GM19099 (cell line): ENCODE results near the gene TRPM3.

Experiments used
- POLR2A ChIP-seq: IDR thresholded peaks from 3 replicates; pipeline ENCODE4 v1.6.1; 2011; ENCODE audit warnings: low read depth; ENCODE audit not compliant: insufficient read length; ENCODE audit errors: extremely low read depth

Gene TRPM3

DNA sequence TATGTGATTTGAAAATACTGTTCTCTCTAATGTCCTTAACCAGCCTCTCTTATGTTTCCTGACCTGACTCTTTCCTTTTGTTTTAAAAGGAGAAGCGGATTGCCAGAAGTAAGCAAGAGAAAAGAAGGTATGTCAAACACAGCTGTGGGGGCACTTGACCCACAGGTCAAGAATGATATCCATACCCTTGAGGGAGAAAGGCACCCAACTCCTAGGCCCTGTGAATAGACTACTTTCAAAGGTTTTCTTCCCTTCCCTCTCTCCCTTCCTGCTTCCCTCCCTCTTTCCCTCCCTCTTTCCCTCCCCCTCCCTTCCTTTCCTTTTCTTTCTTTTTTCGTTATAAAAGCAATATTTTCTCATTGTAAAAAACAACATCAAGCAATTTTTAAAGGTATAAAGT, 306.8 kb downstream of the TRPM3 start:
- TF ChIP-seq POLR2A: no peak

DNA sequence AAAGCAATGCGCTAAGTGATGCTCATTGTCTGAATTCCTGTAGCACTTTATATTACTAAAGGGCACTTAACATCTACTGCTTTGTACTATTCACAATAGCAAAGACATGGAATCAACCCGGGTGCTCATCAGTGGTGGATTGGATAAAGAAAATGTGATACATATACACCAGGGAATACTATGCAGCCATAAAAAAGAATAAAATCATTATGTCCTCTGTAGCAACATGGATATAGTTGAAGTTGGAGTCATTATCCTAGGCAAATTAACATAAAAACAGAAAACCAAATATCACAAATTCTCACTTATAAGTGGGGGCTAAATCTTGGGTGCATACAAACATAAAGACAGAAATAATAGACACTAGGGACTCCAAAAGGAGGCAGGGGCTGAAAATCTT, 308.3 kb downstream of the TRPM3 start:
- TF ChIP-seq POLR2A: no peak

DNA sequence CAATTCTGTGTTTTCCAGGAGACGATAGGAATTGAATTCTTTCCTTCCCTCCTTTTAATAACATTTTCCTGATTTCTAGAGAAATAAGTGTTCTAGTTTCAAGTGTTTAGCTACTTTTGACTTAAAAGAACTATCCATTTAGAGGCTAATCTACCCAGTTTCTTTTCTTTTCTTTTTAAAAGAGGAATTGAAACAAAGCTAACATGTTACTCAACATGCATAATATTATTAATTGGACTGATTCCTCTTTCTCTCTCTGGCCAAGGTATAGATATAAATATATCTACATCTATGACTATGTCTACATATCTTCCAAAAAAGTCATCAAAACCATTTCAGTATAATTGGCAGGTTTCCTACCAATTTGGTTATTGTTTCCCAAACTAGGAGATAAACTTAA, 309.8 kb downstream of the TRPM3 start:
- no peak for TF ChIP-seq POLR2A

DNA sequence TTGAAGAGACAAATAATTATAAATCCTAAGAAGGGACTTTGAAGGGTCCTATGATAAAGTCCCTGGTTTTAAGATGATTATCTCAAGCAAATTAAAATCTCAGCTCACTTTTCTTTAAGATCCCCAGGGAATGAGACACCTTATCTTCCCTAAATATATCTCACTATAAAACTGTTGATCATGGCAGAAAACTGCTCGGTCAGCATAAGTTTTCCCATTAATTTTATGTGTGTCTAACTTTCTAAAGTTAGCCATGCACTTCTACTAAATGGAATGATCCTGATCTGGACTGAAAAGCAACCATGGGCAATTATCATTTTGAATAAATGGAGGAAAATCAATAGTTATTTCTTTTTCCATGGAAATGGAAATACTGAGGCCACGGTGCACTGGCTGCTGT, 314.5 kb downstream of the TRPM3 start:
- TF ChIP-seq POLR2A: no peak

DNA sequence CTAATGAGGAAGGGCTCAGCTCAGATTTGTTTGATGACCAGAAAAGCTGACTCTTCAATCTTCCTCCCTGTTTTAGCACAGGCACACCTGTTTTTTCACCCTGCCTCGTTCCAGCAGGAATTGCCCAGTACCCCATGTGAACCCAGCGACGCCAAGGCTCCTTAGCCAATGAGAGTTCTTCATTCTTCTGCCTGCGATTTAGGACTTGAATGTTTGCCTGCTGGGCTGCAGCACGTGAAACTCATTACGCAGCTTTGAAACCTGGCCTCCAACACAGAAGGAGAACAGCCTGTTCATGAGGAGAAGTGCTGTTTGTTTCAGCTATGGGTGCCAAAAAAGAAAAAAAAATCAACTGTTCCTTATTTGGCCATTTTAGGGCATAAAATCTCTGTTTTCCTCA, 315.5 kb downstream of the TRPM3 start:
- TF ChIP-seq POLR2A: no peak

DNA sequence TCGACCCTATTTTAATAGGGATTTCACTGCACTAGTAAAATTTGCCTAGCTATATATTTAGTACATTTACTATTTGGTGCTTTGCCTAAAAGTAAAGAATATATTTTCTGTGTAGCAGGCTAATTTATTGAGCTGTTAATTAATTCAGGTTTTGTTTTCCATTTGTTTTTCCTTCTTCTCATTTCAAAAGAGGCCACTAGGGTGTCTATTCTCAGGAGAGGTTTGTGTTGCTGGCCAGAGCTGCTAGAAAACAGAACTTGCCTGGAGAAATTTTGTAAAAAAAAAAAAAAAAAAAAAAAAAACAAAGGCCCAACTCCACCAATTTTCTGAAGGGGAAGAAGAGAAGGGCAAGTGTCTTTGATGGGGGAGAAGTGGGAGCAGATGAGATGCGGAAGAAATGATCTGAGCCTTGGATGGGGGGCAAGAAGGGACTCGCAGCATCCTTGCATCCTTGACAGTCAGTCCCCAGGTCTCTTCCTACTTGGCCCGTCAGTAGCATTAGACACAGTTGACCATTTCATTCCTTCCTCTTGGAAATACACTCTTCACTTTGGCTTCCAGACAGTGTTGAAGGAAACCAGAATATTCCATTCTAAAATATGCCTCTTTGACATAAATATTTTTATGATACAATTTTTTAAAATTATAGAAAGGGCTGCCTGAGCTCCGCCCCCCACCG, 318.5 kb downstream of the TRPM3 start:
- no peak for TF ChIP-seq POLR2A

DNA sequence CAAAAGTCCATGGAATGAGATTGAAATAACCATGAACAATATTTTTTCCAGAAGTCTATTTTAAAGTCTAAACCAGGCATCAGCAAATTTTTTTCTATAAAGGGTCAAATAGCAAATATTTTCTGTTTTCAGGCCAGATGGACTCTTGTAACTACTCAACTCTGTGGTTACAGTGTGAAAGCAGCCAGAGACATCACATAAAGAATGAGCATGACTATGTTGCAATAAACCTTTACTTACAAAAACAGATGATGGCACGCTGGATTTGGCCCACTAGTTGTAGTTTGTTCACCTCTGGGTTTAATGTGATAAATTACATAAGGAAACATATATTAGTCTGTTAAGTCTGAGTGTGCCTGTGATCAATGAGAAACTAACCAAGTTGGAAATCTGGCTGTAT, 319.2 kb downstream of the TRPM3 start:
- no peak for TF ChIP-seq POLR2A

DNA sequence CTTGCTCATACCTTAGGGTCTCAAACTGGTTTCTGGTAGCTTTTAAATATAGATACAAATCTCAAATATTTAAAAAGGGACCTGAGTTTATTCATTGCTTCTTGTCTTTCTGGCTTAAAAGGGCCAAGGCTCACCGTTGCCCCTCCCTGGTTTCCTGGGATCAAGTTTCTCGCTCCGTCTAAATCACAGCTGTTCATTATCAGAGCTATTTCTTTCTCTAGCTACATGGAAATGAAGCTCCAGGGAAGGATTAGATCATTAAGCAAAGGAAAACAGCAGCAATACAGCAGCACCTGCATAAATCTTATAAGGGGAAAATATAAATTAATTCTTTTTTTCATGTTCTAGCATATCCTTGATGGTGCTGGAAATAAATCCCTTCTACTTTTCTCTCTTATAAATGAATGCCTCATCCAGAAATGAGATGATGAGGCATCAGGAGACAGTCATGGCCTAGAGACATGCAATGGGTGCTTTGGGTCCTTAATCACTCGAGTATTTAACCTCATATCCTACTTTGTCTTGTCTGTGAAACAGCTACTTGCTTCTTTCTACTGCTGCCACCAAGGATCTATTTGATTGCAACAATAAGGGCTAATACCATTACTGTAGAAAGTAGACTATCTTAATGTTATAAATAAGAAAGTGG, 320.1 kb downstream of the TRPM3 start:
- no peak for TF ChIP-seq POLR2A

DNA sequence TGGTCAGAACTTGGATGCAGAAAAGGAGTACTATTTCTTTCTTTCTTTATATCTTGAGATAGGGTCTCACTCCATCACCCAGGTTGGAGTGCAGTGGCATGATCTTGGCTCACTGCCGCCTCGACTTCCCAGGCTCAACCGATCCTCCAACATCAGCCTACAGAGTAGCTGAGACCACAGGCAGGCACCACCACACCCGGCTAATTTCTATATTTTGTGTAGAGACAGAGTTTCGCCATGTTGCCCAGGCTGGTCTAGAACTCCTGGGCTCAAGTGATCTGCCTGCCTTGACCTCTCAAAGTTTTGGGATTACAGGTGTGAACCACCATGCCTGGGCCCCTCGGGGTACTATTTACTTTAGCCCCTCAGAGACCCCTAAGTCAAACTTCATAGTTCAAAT, 323.4 kb downstream of the TRPM3 start:
- TF ChIP-seq POLR2A: no peak

DNA sequence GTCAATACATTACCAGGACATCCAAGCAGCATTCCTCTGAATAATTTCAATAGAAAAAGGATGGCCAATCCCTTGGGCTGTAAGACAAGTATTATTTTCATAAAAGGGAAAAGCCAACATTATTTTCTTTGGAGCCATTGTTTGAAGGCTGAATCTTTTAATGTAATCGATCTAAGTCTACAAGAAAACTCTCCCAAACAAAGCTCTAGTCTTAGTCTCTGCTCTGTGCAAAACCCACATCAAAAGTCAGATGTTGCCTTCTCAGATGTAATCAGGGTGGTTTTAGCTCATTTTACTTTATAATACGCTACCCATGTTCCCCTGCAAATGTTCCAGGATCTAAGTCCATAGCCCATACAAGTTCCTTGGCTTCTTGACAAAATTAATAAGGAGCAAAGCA, 325.6 kb downstream of the TRPM3 start:
- no peak for TF ChIP-seq POLR2A

DNA sequence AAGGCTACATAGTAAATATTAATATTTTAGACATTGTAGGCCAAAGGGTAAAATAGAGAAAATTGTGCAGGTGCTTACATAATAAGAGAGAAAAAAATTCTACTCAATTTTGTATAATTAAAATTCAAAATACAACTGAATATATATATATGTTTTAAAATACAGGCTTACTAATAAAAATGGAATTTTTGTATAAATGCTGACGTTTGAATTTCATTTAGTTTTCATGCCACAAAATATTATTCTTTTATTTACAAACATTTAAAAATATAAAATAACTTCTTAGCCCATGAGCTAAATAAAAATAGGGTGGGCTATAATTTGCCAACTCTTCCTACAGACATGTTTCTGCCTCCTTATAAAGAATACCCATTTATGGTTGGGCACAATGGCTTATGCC, 328.6 kb downstream of the TRPM3 start:
- no peak for TF ChIP-seq POLR2A

DNA sequence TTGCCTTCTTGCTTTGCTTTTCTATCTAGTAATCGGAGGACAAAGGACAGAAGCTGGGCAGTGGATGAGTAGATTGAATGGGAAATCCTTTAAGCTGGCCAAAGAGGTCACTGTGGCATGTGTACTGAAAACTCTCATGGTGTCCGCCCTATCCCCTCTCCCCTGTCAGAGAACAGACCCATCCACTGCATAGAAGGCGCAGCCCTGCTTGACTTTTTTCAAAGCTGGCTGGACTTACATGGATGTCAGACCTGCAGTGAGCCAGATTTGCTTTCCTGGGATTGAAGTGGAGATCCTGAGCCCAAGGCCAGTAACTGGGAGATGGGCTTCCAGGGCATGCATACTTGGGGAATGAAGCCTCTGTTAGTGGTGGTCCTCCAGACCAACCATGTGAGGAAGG, 329.5 kb downstream of the TRPM3 start:
- TF ChIP-seq POLR2A: no peak

DNA sequence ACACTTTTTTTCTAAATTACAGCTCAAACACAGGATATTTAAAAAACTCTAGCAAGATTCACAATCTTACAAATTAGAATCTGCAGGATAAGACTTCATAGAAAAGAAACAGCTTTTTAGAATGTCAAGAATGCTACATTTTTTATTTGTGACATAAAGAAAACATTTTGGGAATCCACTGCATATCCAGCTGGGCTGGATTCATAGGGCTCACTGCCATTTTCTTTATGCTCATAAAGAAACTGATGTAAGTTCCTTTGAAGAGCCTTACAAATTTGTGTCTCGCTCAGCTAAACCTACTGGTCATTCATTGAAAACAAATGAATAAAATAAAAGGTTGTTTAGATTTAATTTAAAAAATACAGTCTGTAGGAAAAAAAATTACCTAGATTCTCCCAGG, 332.3 kb downstream of the TRPM3 start:
- TF ChIP-seq POLR2A: no peak

DNA sequence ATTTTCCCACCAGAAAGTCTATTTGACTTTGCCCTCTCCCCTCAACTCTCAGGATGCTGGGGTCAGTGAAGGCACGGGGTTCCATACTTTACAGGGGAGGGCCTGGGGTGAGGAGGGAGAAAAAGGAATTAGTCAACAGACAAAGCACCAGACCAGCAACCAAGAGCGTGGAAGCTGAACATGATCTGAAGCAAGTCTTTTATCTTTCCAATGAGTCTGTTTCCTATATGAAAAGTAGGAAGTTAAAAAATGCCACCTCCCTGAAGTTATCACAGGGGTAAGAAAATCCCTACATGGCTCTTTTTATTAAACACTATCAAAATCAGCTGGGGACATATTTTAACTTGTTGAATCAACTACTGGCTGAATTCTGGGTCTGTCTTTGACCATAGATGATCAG, 337.0 kb downstream of the TRPM3 start:
- no peak for TF ChIP-seq POLR2A

DNA sequence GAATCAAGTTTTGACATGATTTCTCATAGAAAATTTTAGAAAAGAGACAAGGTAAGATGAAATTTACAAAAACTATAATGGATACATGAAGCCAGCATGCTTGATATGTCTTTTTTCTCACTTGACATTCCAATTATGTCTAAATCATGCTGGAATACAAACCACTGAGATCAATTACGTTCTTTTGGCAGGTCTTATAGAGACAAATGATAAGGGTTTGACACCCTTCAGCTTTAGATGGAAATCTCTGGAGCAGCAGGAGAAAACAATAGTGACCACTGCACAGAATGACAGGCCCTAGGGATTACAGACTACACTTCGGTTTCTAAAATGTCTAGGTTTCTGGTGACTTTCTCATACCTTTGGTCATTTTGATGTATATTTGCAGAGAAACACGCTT, 342.9 kb downstream of the TRPM3 start:
- no peak for TF ChIP-seq POLR2A

DNA sequence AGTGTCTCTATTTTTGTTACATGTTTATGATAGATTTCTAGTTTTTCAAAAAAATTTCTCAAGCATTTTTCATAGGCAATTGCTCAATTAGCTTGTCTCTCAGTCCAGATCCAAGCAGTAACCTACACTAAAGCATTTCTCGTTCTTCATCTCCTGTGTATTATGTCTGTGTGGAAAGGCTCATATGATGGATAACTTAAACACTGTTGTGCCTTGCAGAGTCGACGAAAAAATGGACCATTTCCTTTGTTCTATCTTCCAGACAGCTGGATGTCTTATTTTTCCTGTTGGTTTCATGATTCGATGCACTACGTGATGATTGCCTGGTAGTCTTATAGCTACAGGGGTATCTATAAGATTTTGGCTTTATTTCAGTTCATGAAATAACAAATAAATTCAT, 347.8 kb downstream of the TRPM3 start:
- TF ChIP-seq POLR2A: no peak

DNA sequence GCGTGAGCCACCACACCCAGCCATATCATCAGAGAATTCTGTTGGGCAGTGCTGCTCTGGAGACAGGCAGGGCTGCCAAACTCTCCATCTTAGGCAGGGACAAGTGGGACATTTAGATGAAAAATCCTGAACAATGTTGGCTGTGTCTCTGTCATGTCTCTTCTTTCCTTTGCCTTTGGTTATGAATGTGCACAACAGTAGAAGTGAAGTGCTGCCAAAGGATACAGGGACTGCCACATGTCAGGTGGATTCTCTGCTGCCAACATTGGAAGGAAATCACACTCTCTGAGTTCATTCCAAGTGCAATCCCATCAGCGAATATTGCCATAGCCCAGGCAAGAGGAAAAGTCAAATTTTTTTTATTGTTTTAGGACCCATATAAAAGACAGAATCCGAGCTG, 348.8 kb downstream of the TRPM3 start:
- no peak for TF ChIP-seq POLR2A
